ENCODE measurements around the gene INSYN2B.

DNA sequence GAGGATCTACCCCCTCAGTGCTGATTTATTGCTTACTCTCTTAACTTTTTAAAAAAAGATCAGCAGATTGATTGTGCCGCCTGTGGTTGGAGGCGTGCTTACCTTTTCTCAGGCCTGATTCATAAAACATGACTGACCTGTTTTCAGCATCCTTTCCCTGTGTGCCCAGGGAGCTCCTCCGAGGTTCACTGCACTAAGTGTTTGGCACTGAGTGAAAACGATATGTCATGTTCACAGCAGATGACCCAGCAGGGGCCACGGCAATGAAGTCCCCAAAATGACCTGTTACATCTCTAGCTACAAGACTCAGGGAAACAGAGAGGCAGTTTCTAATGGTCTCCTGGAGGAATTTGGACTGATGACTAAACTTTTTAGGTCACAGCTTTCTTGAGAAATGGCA lies 69.9 kb downstream of the INSYN2B start:
- TF ChIP-seq, protein P1, sequence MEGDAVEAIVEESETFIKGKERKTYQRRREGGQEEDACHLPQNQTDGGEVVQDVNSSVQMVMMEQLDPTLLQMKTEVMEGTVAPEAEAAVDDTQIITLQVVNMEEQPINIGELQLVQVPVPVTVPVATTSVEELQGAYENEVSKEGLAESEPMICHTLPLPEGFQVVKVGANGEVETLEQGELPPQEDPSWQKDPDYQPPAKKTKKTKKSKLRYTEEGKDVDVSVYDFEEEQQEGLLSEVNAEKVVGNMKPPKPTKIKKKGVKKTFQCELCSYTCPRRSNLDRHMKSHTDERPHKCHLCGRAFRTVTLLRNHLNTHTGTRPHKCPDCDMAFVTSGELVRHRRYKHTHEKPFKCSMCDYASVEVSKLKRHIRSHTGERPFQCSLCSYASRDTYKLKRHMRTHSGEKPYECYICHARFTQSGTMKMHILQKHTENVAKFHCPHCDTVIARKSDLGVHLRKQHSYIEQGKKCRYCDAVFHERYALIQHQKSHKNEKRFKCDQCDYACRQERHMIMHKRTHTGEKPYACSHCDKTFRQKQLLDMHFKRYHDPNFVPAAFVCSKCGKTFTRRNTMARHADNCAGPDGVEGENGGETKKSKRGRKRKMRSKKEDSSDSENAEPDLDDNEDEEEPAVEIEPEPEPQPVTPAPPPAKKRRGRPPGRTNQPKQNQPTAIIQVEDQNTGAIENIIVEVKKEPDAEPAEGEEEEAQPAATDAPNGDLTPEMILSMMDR (IDR thresholded peaks at IDR 0.05) = no peak
- TF ChIP-seq POLR2A (IDR thresholded peaks at IDR 0.05) = no peak
